T47D (cell line): ENCODE data around the gene MT1E.
A peak's percentile ranks its signal among the peaks of the same experiment; 100 is the strongest.

ENCODE experiments used
- DNase-seq, 2 experiments: peaks; one replicate each; pipeline versions ENCODE4 v3.0.0 to v3.0.0-alpha.2; 2011 to 2012; ENCODE audit warnings: low read depth in 1 of 2, low spot score in 1 of 2
- JUND ChIP-seq: IDR thresholded peaks from 2 replicates; pipeline ENCODE4 v1.6.1; 2012; ENCODE audit warnings: low read depth
- in situ Hi-C: cut with HindIII; loops from 2 replicates; pipeline ENCODE4 v1.10.0; 2016; ENCODE audit warnings: low sequenced_read_pairs, low pct_unique_long_range_greater_than_20kb

Gene MT1E

GRCh38 chr16:56635441-56635967 is 9.9 kb downstream of the MT1E start:
- no peak for DNase-seq
- no peak for TF ChIP-seq JUND
- in situ Hi-C loops = no loop called here

DNA sequence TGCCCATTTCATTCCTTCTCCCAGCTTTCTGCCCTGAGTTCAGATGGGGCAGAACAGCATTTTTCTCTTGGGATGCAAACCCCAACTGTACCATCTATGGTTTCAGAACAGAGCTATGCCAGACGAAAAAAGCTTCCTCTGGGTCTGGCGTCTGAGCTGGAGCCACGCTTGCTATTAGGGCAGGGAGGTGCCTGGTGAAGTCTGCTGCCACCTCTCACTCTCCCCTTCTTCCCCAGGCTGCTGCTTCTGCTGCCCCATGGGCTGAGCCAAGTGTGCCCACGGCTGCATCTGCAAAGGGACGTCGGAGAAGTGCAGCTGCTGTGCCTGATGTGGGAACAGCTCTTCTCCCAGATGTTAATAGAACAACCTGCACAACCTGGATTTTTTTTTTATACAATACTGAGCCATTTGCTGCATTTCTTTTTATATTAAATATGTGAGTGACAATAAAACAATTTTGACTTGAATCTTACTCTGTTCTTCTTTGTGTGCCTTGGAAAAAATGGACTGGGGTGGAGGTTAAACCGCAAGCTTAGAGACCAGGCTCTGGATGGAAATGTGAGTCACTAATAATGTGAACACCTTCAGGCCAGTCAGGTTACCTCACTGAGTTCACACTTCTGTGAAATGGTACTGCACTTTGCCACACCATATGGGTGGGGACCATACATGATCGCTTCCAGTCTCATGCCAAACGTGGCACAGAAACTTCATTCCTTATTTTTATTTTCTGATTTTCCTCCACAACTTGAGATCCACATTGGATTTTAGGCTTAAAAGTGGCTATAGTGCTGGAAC is 11.2 kb downstream of the MT1E start:
- DNase-seq = no peak
- TF ChIP-seq JUND = no peak
- in situ Hi-C loops = no loop called here

DNA sequence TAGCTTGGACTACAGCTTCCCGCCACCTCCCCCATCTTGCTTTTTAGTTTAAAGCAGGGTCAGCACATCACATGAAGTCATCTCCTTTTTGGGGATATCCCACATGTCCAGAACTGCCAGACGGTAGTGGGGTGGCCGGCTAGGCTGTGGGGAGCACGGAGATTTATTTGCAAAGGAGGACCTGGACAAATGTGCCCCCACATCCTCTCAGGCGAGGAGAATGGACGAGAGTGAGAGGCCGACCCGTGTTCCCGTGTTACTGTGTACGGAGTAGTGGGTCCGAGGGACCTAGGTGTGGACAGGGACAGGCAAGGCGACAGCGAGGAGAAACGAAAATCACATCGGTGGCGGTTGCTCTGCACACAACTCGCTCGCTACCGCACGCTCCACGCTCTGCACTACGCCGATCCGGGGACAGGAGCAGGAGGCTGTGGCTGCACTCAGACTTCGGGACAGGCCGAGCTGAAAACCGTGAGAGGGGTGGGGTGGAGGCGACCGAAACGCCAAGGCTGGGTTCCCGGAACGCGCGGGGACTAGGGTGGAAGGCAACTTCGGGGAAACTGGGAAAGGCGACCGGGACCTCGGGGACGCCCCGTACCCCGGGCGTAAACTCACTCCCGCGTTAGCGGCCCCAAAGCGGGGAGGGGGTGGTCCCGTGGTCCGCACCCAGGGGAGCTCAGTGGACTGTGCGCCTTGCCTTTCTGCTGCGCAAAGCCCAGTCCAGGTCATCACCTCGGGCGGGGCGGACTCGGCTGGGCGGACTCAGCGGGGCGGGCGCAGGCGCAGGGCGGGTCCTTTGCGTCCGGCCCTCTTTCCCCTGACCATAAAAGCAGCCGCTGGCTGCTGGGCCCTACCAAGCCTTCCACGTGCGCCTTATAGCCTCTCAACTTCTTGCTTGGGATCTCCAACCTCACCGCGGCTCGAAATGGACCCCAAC is 12.5 kb downstream of the MT1E start, which contains the start of gene MT1A:
Gene MT1A (plus strand): TSS at position 853 of the 937 bp plus-strand sequence. CDS start 73 bp downstream, at position 926.
- TF ChIP-seq JUND = no peak
- in situ Hi-C loops = no loop called here
- DNase-seq = no peak

DNA sequence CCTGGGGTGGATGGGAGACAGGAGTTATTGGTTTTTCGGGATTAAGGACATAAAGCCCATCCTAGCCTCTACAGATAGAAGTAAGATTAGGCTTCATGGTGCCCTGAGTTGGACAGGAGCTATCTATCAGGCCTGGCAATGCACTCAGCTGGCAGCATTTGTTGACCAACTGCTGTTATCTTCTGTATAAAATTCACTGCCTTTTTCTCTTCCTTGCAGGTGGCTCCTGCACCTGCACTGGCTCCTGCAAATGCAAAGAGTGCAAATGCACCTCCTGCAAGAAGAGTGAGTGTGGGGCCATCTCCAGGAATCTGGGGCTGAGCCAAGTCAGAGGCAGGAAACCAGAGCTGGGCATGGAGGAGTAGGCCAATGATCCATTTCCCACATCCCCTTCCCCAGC is 13.5 kb downstream of the MT1E start:
- in situ Hi-C loops = no loop called here
- DNase-seq = no peak
- TF ChIP-seq JUND = no peak

- in situ Hi-C loops = no loop called here
- no peak for TF ChIP-seq JUND
- no peak for DNase-seq
Observed at GRCh38 chr16:56640076-56640475, 14.5 kb downstream of the MT1E start.

GRCh38 chr16:56641166-56641565 is 15.6 kb downstream of the MT1E start:
- DNase-seq = no peak
- TF ChIP-seq JUND = no peak
- in situ Hi-C loops = no loop called here

DNA sequence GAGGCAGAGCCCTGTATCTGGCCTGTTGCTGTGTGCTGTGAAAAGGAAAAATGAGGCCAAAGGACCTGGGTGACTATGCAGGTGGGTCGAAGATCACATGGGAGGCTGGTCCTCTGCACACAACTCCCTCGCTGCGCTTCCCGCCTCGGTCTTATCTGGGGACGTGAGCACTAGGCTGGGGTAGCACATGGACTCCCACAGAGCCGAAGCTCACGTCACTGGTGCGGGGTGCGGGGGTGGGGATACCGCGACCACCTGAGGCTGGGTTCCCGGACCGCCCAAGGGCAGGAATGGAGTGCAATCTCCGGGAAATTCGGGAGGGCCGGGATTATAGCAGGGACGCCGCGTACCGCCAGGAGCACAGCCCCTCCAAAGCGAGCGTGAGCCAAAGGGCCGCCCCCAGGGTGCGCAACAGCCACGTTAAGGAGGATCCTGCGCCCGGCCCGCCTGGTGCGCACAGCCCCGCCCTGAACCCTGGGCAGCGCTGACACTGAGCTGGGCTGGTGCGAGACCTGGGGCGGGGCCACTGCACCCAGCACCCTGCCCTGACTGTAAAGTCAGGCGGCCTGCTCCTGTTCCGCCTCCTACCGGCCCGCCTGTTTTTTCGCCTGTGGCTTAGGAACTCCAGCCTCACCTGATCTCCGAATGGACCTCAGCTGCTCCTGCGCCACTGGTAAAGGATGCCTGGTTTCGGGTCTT is 17.6 kb downstream of the MT1E start:
- DNase-seq = peak; percentile 57 to 82
- TF ChIP-seq JUND = no peak
- in situ Hi-C loops = no loop called here

DNA sequence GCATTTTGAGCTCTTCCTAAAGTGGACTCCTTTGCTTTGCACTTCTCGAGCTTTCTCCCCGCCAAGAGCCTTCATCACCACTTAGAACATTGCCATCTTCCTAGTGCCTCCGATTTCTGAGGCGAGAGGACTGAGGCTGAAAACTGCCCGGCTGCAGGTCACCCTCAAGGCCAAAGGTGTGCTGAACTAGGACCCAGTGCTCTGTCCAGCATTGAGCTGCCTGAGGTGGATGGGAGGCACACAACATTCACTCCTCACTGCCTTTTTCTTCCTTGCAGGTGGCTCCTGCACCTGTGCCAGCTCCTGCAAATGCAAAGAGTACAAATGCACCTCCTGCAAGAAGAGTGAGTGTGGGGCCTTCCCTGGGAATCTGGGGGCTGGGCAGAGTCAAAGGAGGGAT is 18.3 kb downstream of the MT1E start:
- DNase-seq = no peak
- TF ChIP-seq JUND = no peak
- in situ Hi-C loops = no loop called here

DNA sequence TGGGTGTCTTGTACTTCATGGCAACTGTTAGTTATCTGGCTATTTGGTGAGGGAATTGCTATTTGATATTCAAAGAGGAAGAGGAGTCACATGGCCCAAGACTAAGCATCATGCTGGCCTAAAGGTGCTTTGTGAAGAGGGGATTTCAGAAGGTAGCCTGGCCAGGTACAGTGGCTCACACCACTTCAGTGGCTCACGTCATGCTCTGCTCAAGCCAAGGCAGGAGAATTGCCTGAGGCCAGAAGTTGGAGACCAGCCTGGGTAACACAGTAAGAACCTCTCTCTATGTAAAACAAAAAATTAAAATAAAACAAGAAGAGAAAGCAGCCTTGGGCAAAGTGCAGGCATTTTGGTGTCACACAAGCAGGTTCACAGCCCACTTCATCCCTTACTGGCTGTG is 19.7 kb downstream of the MT1E start:
- TF ChIP-seq JUND = no peak
- in situ Hi-C loops = no loop called here
- DNase-seq = no peak

GRCh38 chr16:56645838-56646237 is 20.3 kb downstream of the MT1E start:
- no peak for TF ChIP-seq JUND
- no peak for DNase-seq
- in situ Hi-C loops = no loop called here

DNA sequence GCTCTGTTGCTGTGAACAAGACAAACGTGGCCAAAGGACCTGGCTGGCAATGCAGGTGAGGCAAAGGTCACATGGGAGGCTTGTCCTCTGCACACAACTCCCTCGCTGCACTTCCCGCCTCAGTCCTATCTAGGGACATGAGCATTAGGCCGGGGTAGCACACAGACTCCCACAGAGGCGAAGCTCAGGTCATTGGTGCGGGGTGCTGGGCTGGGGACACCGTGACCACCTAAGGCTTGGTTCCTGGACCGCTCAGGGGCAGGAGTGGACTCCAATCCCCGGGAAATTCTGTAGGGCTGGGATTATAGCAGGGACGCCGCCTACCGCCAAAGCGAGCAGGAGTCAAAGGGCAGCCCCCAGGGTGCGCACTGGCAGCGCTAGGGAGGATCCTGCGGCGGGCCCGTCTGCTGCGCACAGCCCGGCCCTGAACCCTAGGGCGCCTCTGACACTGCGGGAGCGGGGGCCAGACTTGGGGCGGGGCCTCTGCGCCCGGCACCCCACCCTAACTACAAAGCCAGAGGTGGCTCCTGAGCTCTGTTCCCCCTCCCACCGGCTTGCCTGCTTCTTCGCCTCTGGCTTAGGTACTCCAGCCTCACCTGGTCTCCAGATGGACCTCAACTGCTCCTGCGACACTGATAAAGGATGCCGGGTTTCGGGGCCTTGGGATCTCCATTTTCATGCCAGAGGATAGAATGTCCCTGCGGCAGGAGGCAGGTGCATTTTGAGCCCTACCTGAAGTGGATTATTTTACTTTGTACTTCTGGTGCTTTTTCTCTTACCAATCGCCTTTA is 22.3 kb downstream of the MT1E start:
- DNase-seq = no peak
- in situ Hi-C loops = no loop called here
- no peak for TF ChIP-seq JUND

GRCh38 chr16:56649271-56649670 is 23.7 kb downstream of the MT1E start:
- no peak for TF ChIP-seq JUND
- in situ Hi-C loops = no loop called here
- no peak for DNase-seq
